ENCODE results near the gene GLYATL3.

Gene GLYATL3

GRCh38 chr6:49576618-49577017, 76.9 kb downstream of the GLYATL3 start:
- Mint-ChIP-seq H3K36me3 (ENCODE audit: low read depth) (no peaks in the 10 kb centered on the region), H3K27me3 (ENCODE audit: low read depth, poor library complexity) (peaks cover 4% of the 10 kb centered on the region), H3K9me3 (no peaks in the 10 kb centered on the region), H3K27ac (no peak overlapping the region), H3K4me3 (no peak overlapping the region), H3K4me1 (no peaks in the 10 kb centered on the region)
- TF ChIP-seq CTCF (IDR thresholded peaks at IDR 0.05): no peak
- DNase-seq: no peak

Data from nephron progenitor cell (in vitro differentiated cells).